Hepatocyte (in vitro differentiated cells): ENCODE data around the gene TMEM19. TPM values are rescaled to one million over a fixed set of nuclear protein-coding genes. Genes with fewer than 3 reads are reported as not detected.
A peak's percentile ranks its signal among the peaks of the same experiment; 100 is the strongest.

Source experiments
- DNase-seq: peaks from one replicate; pipeline ENCODE4 v3.0.0-alpha.2; 2016; ENCODE audit warnings: low spot score
- H2AFZ ChIP-seq: fragments of 200-600 bp; sonication (generic); 2 replicates; pipeline ENCODE4 v1.6.0; 2016; ENCODE audit warnings: antibody characterized with exemption, mild to moderate bottlenecking
- H3K27ac ChIP-seq: fragments of 200-600 bp; sonication (generic); 2 replicates; pipeline ENCODE4 v1.5.1; 2016; ENCODE audit warnings: mild to moderate bottlenecking
- H3K27me3 ChIP-seq: fragments of 200-600 bp; sonication (generic); 2 replicates; pipeline ENCODE4 v1.6.1; 2016
- H3K36me3 ChIP-seq: fragments of 200-600 bp; sonication (generic); replicated peaks from 2 replicates; pipeline ENCODE4 v1.5.1; 2016; ENCODE audit warnings: low read depth; ENCODE audit not compliant: insufficient read depth
- H3K4me1 ChIP-seq: fragments of 200-600 bp; sonication (generic); 2 replicates; pipeline ENCODE4 v1.5.1; 2016; ENCODE audit warnings: mild to moderate bottlenecking, moderate library complexity; ENCODE audit not compliant: insufficient read depth
- H3K4me2 ChIP-seq: fragments of 200-600 bp; sonication (generic); 2 replicates; pipeline ENCODE4 v1.6.0; 2016
- H3K4me3 ChIP-seq: fragments of 200-600 bp; sonication (generic); 2 replicates; pipeline ENCODE4 v1.5.1; 2016; ENCODE audit warnings: mild to moderate bottlenecking
- H3K79me2 ChIP-seq: fragments of 200-600 bp; sonication (generic); 2 replicates; pipeline ENCODE4 v1.6.0; 2017; ENCODE audit warnings: mild to moderate bottlenecking
- H3K9me2 ChIP-seq: fragments of 200-600 bp; sonication (generic); replicated peaks from 2 replicates; pipeline ENCODE4 v1.6.0; 2017; ENCODE audit warnings: mild to moderate bottlenecking; ENCODE audit not compliant: insufficient read depth
- H3K9me3 ChIP-seq: fragments of 200-600 bp; sonication (generic); 2 replicates; pipeline ENCODE4 v1.5.1; 2016; ENCODE audit warnings: low read depth, mild to moderate bottlenecking
- H4K20me1 ChIP-seq: fragments of 200-600 bp; sonication (generic); 2 replicates; pipeline ENCODE4 v1.6.0; 2016; ENCODE audit warnings: mild to moderate bottlenecking; ENCODE audit not compliant: insufficient read depth, poor library complexity, severe bottlenecking
- CTCF ChIP-seq: fragments of 200-600 bp; sonication (generic); IDR thresholded peaks from 2 replicates; pipeline ENCODE4 v1.5.1; 2016; ENCODE audit warnings: antibody characterized with exemption, mild to moderate bottlenecking; ENCODE audit not compliant: poor library complexity
- EZH2 ChIP-seq: fragments of 200-600 bp; sonication (generic); IDR thresholded peaks from 2 replicates; pipeline ENCODE4 v1.6.1; 2016; ENCODE audit warnings: antibody characterized with exemption, mild to moderate bottlenecking, borderline replicate concordance
- EZH2phosphoT487 ChIP-seq: fragments of 200-600 bp; sonication (generic); IDR thresholded peaks from one replicate; pipeline ENCODE4 v1.6.1; 2018; ENCODE audit warnings: antibody characterized with exemption, mild to moderate bottlenecking, low read depth, moderate library complexity; ENCODE audit not compliant: unreplicated experiment, severe bottlenecking
- WGBS: methylation state at CpG from one replicate; pipeline ENCODE4 v1.1.6; 2016; ENCODE audit warnings: low lambda C conversion rate; ENCODE audit errors: missing lambda C conversion rate; 5-methylcytosine and 5-hydroxymethylcytosine counted together
- polyA plus RNA-seq: library from polyadenylated mRNA; unstranded; fragments of >200 nt; fragmentation: Nextera tagmentation; extraction: Ambion mirVana; gene quantifications from 2 replicates; pipeline ENCODE4 v1.2.1, GENCODE V29; 2016
- total RNA-seq: library from RNA; depleted of rRNA; stranded (reverse); fragments of >200 nt; gene quantifications from 2 replicates; pipeline ENCODE4 v1.2.3, GENCODE V29; 2014

The TMEM19 gene
- total and polyA plus RNA-seq, 2 experiments from 2014 or later = 24.1 to 24.8 TPM

GRCh38 chr12:71744522-71745300, 58.8 kb downstream of the TMEM19 start:
- Histone ChIP-seq H4K20me1 (no peaks in the 10 kb centered on the region), H3K4me3 (no peak overlapping the region), H3K4me2 (no peak overlapping the region), H2AFZ (no peak overlapping the region), H3K27me3 (peaks cover 13% of the 10 kb centered on the region), H3K79me2 (no peaks in the 10 kb centered on the region), H3K27ac (no peak overlapping the region), H3K9me3 (no peaks in the 10 kb centered on the region), H3K9me2 (no peaks in the 10 kb centered on the region), H3K4me1 (no peaks in the 10 kb centered on the region), H3K36me3 (no peaks in the 10 kb centered on the region)
- no peak for DNase-seq
- WGBS = 91% methylated on average over 5 of the region's 5 CpGs
- no peak for TF ChIP-seq EZH2phosphoT487
- TF ChIP-seq CTCF = no peak
- TF ChIP-seq EZH2 = no peak

GRCh38 chr12:71746974-71747611, 61.2 kb downstream of the TMEM19 start:
- H3K4me3 ChIP-seq = no peak overlapping the region
- H3K9me3 ChIP-seq = no peaks in the 10 kb centered on the region
- H3K9me2 ChIP-seq = no peaks in the 10 kb centered on the region
- peak; percentile 73 for DNase-seq
- H3K27ac ChIP-seq = no peak overlapping the region
- no peaks in the 10 kb centered on the region for H3K4me1 ChIP-seq
- 39% methylated on average over 4 of the region's 4 CpGs for WGBS
- no peaks in the 10 kb centered on the region for H4K20me1 ChIP-seq
- no peak overlapping the region for H2AFZ ChIP-seq
- H3K36me3 ChIP-seq = no peaks in the 10 kb centered on the region
- no peaks in the 10 kb centered on the region for H3K79me2 ChIP-seq
- TF ChIP-seq EZH2phosphoT487 (no peak), EZH2 (no peak), CTCF (peak; percentile 81)
- H3K4me2 ChIP-seq = no peak overlapping the region
- peaks cover 21% of the 10 kb centered on the region for H3K27me3 ChIP-seq

DNA sequence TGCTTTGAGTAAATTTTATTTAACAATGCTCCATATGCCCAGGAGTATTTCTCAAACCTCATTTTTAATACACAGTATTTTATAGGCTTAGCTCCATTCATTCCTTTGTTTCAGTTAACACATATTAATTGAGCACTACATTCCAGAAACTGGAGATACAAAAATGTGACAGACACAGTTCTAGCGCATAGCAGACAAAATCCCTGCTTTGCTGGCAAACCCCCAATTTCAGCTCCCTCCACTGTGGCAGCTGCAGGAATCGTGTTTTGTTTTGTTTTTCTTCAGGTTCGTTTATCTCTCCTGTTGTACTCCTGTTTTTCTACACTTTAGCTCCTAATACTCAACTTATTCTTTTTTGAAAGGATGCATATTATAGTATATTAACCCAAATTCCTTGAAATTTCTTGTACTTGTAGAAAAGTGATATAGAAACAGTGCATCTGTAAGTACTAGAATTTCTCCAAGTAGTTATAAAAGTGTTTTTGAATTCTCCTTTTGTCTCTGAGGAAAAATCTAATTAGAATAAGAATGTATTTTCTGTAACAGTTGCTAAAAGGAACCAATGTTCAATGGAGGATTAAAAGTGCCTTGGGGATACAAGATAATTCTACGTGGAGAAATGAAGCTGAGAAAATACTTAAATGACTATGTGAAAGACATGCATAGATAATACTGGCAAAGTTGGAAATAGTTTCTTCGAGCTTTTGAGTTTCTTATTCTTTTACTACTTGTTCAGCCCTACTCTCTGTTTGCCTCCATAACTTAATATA, 62.4 kb downstream of the TMEM19 start:
- 73% methylated on average over 5 of the region's 5 CpGs for WGBS
- Histone ChIP-seq H2AFZ (no peak overlapping the region), H3K4me2 (no peak overlapping the region), H3K4me1 (no peaks in the 10 kb centered on the region), H3K36me3 (no peaks in the 10 kb centered on the region), H4K20me1 (no peaks in the 10 kb centered on the region), H3K4me3 (no peak overlapping the region), H3K27ac (no peak overlapping the region), H3K27me3 (peaks cover 21% of the 10 kb centered on the region), H3K9me2 (no peaks in the 10 kb centered on the region), H3K9me3 (no peaks in the 10 kb centered on the region), H3K79me2 (no peaks in the 10 kb centered on the region)
- TF ChIP-seq CTCF (no peak), EZH2phosphoT487 (no peak), EZH2 (no peak)
- no peak for DNase-seq
